K562 (cell line): Measurements from ENCODE around the gene HOXB1. TPM values are rescaled to one million over a fixed set of nuclear protein-coding genes. Genes with fewer than 3 reads are reported as not detected.

ENCODE experiments used
- ATAC-seq: fragments of 200-7000 bp; cut with Tn5 transposase; 3 replicates; pipeline ENCODE4 v1.9.1; 2020; ENCODE audit warnings: moderate library complexity
- BruUV-seq: library from RNA; stranded (reverse); fragments of 400-500 nt; replicated peaks from 2 replicates; lab custom pipeline; 2021; lab: Mats Ljungman, UMichigan
- CTCF ChIA-PET: fragments of 300-600 bp; formaldehyde crosslinking; extraction: SDS; loops from one replicate; lab custom pipeline; 2021; ENCODE audit warnings: low intra/inter-chr PET ratio; lab: Yijun Ruan, JAX
- POLR2A ChIA-PET: fragments of 300-600, 350-650 bp; sonication (Branson Sonifier 250); formaldehyde crosslinking; extraction: SDS; loops from one replicate; lab custom pipeline; 2021; ENCODE audit warnings: antibody characterized with exemption, inconsistent platforms; lab: Yijun Ruan, JAX
- DNase-seq, 4 experiments: peaks; one replicate each; pipeline versions ENCODE4 v3.0.0 to v3.0.0-alpha.2; 2011 to 2018; ENCODE audit warnings: low spot score in 3 of 4, mixed read lengths in 3 of 4; ENCODE audit errors: extremely low read depth in 1 of 4
- FAIRE-seq: peaks from 2 replicates; lab custom pipeline; 2011; peaks lifted over from hg19 to GRCh38; lab: Jason Lieb, UNC
- H2AFZ ChIP-seq: 2 replicates; pipeline ENCODE4 v1.6.0; 2011; ENCODE audit warnings: low read depth, low read length, control low read depth, inconsistent platforms
- H3K27ac ChIP-seq: fragments of 200-600 bp; 3 replicates; pipeline ENCODE4 v1.8.0; 2011; ENCODE audit warnings: low read depth, mild to moderate bottlenecking, control low read depth, inconsistent platforms, low read length, moderate library complexity, mixed read lengths; ENCODE audit errors: extremely low read depth
- H3K27me3 ChIP-seq, 2 experiments: fragments of 300-600 bp in 1 of 2; 2 replicates in 1 of 2; 3 replicates in 1 of 2; pipeline versions ENCODE4 v1.6.0 to v1.8.0; 2011; ENCODE audit warnings: inconsistent platforms in 2 of 2, low read length in 2 of 2, mild to moderate bottlenecking in 1 of 2, mixed read lengths in 1 of 2, moderate library complexity in 1 of 2; ENCODE audit not compliant: control insufficient read depth in 2 of 2, insufficient read depth in 2 of 2
- H3K36me3 ChIP-seq: fragments of 300-600 bp; 3 replicates; pipeline ENCODE4 v1.8.0; 2011; ENCODE audit warnings: mild to moderate bottlenecking, low read length, inconsistent platforms; ENCODE audit not compliant: control insufficient read depth, insufficient read depth
- H3K4me1 ChIP-seq, 2 experiments: fragments of 200-600 bp in 1 of 2; replicated peaks in 1 of 2; 2 replicates in 1 of 2; 3 replicates in 1 of 2; pipeline versions ENCODE4 v1.5.1 to v1.8.0; 2011; ENCODE audit warnings: inconsistent platforms in 2 of 2, low read length in 2 of 2, mild to moderate bottlenecking in 1 of 2, mixed read lengths in 1 of 2, moderate library complexity in 1 of 2; ENCODE audit not compliant: control insufficient read depth in 2 of 2, insufficient read depth in 2 of 2
- H3K4me2 ChIP-seq: 2 replicates; pipeline ENCODE4 v1.6.1; 2011; ENCODE audit warnings: low read length, control low read depth, inconsistent platforms, mixed read lengths; ENCODE audit not compliant: insufficient read depth
- H3K4me3 ChIP-seq: fragments of 200-600 bp; sonication (generic), shearing (Covaris generic); 2 replicates; pipeline ENCODE4 v1.5.1; 2016; ENCODE audit warnings: control low read depth, inconsistent platforms
- H3K79me2 ChIP-seq: fragments of 200-600 bp; 3 replicates; pipeline ENCODE4 v1.8.0; 2011; ENCODE audit warnings: low read length, inconsistent platforms; ENCODE audit not compliant: control insufficient read depth, insufficient read depth
- H3K9ac ChIP-seq, 2 experiments: 2 replicates each; pipeline versions ENCODE4 v1.6.0 to v1.6.1; 2011; ENCODE audit warnings: low read depth in 2 of 2, low read length in 2 of 2, control low read depth in 1 of 2, inconsistent platforms in 1 of 2, mild to moderate bottlenecking in 1 of 2, mixed read lengths in 1 of 2; ENCODE audit not compliant: insufficient read depth in 1 of 2
- H3K9me1 ChIP-seq: one replicate; pipeline ENCODE4 v1.6.0; 2011; ENCODE audit warnings: inconsistent platforms, mild to moderate bottlenecking, low read length, moderate library complexity; ENCODE audit not compliant: control insufficient read depth, insufficient read depth
- H3K9me3 ChIP-seq: replicated peaks from 2 replicates; pipeline ENCODE4 v1.5.1; 2011; ENCODE audit warnings: low read depth, low read length, inconsistent platforms; ENCODE audit not compliant: control insufficient read depth, insufficient read depth
- H4K20me1 ChIP-seq: replicated peaks from 2 replicates; pipeline ENCODE4 v1.6.1; 2011; ENCODE audit warnings: low read length, inconsistent platforms, mixed read lengths; ENCODE audit not compliant: control insufficient read depth, insufficient read depth
- E2F8 ChIP-seq: fragments of 450-650 bp; IDR thresholded peaks from 2 replicates; pipeline ENCODE4 v1.7.1; 2018; ENCODE audit warnings: mild to moderate bottlenecking, low read depth; ENCODE audit not compliant: partially characterized antibody
- ETV6 ChIP-seq, 3 experiments: fragments of 150-350 bp in 1 of 3; sonication (generic) in 1 of 3; formaldehyde crosslinking in 1 of 3; IDR thresholded peaks; 2 replicates each; pipeline versions ENCODE4 v1.6.1 to v1.8.0; 2014 to 2022; ENCODE audit warnings: borderline replicate concordance in 2 of 3, low read depth in 2 of 3, antibody characterized with exemption in 1 of 3, low read length in 1 of 3, mild to moderate bottlenecking in 1 of 3, missing genetic modification reagents in 1 of 3
- NCOA1 ChIP-seq: fragments of 450-650 bp; IDR thresholded peaks from 2 replicates; pipeline ENCODE4 v1.6.1; 2016; ENCODE audit warnings: low read depth
- NONO ChIP-seq, 2 experiments: fragments of 200-400 bp in 1 of 2; fragments of 450-650 bp in 1 of 2; formaldehyde crosslinking in 1 of 2; IDR thresholded peaks; 2 replicates each; pipeline ENCODE4 v1.6.1; 2017; ENCODE audit warnings: low read depth in 2 of 2, mild to moderate bottlenecking in 2 of 2, moderate library complexity in 2 of 2, low read length in 1 of 2
- POLR3G ChIP-seq: IDR thresholded peaks from 2 replicates; pipeline ENCODE4 v1.6.1; 2011; ENCODE audit not compliant: insufficient read length, insufficient replicate concordance; ENCODE audit errors: extremely low read depth
- PREB ChIP-seq: sonication (generic); formaldehyde crosslinking; IDR thresholded peaks from 2 replicates; pipeline ENCODE4 v1.8.1; 2023; ENCODE audit warnings: mild to moderate bottlenecking, missing genetic modification reagents
- TAF15 ChIP-seq: fragments of 200-400 bp; formaldehyde crosslinking; IDR thresholded peaks from 2 replicates; pipeline ENCODE4 v1.6.1; 2017; ENCODE audit warnings: mild to moderate bottlenecking, low read depth, low read length, moderate library complexity
- ZNF24 ChIP-seq: fragments of 450-650 bp; IDR thresholded peaks from 2 replicates; pipeline ENCODE4 v1.6.1; 2016
- WGBS: fragments of 100-300 bp; shearing (Covaris generic); methylation state at CpG from one replicate; pipeline ENCODE4 v1.1.6; 2016; ENCODE audit warnings: low coverage, mixed read lengths; ENCODE audit not compliant: insufficient coverage; ENCODE audit errors: missing lambda C conversion rate; 5-methylcytosine and 5-hydroxymethylcytosine counted together
- in situ Hi-C: fragments of 300-500 bp; cut with MboI; formaldehyde crosslinking; loops from 4 replicates; pipeline ENCODE4 v1.15.0; 2018; ENCODE audit warnings: inconsistent platforms, mixed read lengths
- intact Hi-C: fragments of 100-400 bp; cut with micrococcal nuclease; formaldehyde crosslinking; loops from 2 replicates; pipeline ENCODE4 v1.14.2; 2022
- polyA plus RNA-seq, 8 experiments: library from polyadenylated mRNA; depleted of rRNA in 4 of 8; stranded (reverse) in 5 of 8; unstranded in 3 of 8; fragments of >200 nt; fragmentation: Nextera tagmentation in 2 of 8; fragmentation: Illumina TruSeq in 1 of 8; extraction: Ambion mirVana in 2 of 8; extraction: Trizol in 1 of 8; gene quantifications; 2 replicates each; pipeline versions ENCODE4 v1.2.1 to v1.2.3, GENCODE V29; 2011 to 2014; ENCODE audit warnings: inconsistent platforms in 1 of 8, missing spikeins in 1 of 8
- total RNA-seq, 7 experiments: library from RNA; depleted of rRNA in 6 of 7; stranded (reverse); fragments of >200 nt in 6 of 7; fragmentation: Illumina TruSeq in 2 of 7; extraction: Trizol in 2 of 7; gene quantifications; 2 replicates each; pipeline versions ENCODE4 v1.2.1 to v1.2.3, GENCODE V29; 2011 to 2021; ENCODE audit warnings: low replicate concordance in 1 of 7
- TF ChIP-seq, protein P1 (sequence below): fragments of 450-650 bp; IDR thresholded peaks from 2 replicates; pipeline ENCODE4 v1.6.1; 2016; ENCODE audit warnings: mild to moderate bottlenecking
- TF ChIP-seq, protein P2 (sequence below): IDR thresholded peaks from 2 replicates; pipeline ENCODE4 v1.6.1; 2011; ENCODE audit warnings: borderline replicate concordance, low read depth, mild to moderate bottlenecking, moderate library complexity, low read length; ENCODE audit not compliant: insufficient read depth, poor library complexity, severe bottlenecking
- TF ChIP-seq, protein P3 (sequence below): fragments of 250-450 bp; sonication (Bioruptor Pico); IDR thresholded peaks from 2 replicates; pipeline ENCODE4 v1.4.0; 2020

Gene HOXB1
- total and polyA plus RNA-seq, 9 of the 15 experiments (the other 6 are each of a cell fraction or from before 2014, with no cell fraction given) = 0.04 TPM; not detected in 8

DNA sequence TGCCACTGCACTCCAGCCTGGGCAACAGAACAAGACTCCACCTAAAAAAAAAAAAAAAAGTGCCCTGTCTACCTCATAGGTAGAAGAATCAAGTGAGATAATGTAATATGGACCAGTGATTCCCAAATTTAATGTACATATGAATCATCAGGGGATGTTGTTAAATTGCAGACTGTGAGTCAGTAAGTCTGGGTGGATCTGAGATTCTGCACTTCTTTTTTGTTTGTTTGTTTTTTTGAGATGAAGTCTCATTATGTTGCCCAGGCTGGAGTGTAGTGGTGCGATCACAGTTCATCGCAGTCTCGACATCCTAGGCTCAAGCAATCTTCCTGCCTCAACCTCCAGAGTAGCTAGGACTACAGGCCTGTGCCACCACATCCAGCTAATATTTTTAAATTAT lies 31.6 kb downstream of the HOXB1 start:
- intact Hi-C loops = no loop called here
- Histone ChIP-seq H3K9me3 (no peaks in the 10 kb centered on the region), H3K4me3 (no peak overlapping the region), H3K4me1 (peaks cover 7 to 34% of the 10 kb centered on the region in 2 experiments; a peak in 3 of 5 replicates), H2AFZ (no peak overlapping the region), H3K9ac (no peak overlapping the region), H3K4me2 (no peak overlapping the region), H3K9me1 (no peaks in the 10 kb centered on the region), H3K27ac (no peak overlapping the region), H3K27me3 (no peaks in the 10 kb centered on the region), H3K79me2 (no peaks in the 10 kb centered on the region), H4K20me1 (no peaks in the 10 kb centered on the region), H3K36me3 (no peaks in the 10 kb centered on the region)
- ChIA-PET POLR2A (interaction anchor here (0.8 to 1.4 kb wide), 2 partner anchors 10 to 34 kb away, joined by 3 to 5 read pairs; no protein-coding TSS in a partner anchor), CTCF (no interaction called here)
- no peak for DNase-seq
- WGBS = 100% methylated on average over 3 of the region's 3 CpGs
- ATAC-seq = no peak
- no TSS peak for BruUV-seq
- in situ Hi-C loops = no loop called here
- no peak for FAIRE-seq
- TF ChIP-seq TAF15 (no peak), E2F8 (no peak), PREB (CRISPR knock-in tag) (no peak), NCOA1 (no peak), NONO (IDR thresholded peaks at IDR 0.05; ENCODE audit: low read depth in 2 of 2, low read length in 1 of 2) (no peak), ETV6 (IDR thresholded peaks at IDR 0.05; ENCODE audit: borderline replicate concordance in 1 of 2, low read depth in 2 of 2, low read length in 1 of 2) (no peak), ETV6 (CRISPR knock-in tag; IDR thresholded peaks at IDR 0.05; ENCODE audit: borderline replicate concordance) (no peak), ZNF24 (no peak), POLR3G (no peak)
- TF ChIP-seq, protein P1, sequence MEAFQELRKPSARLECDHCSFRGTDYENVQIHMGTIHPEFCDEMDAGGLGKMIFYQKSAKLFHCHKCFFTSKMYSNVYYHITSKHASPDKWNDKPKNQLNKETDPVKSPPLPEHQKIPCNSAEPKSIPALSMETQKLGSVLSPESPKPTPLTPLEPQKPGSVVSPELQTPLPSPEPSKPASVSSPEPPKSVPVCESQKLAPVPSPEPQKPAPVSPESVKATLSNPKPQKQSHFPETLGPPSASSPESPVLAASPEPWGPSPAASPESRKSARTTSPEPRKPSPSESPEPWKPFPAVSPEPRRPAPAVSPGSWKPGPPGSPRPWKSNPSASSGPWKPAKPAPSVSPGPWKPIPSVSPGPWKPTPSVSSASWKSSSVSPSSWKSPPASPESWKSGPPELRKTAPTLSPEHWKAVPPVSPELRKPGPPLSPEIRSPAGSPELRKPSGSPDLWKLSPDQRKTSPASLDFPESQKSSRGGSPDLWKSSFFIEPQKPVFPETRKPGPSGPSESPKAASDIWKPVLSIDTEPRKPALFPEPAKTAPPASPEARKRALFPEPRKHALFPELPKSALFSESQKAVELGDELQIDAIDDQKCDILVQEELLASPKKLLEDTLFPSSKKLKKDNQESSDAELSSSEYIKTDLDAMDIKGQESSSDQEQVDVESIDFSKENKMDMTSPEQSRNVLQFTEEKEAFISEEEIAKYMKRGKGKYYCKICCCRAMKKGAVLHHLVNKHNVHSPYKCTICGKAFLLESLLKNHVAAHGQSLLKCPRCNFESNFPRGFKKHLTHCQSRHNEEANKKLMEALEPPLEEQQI = no peak
- TF ChIP-seq, protein P2, sequence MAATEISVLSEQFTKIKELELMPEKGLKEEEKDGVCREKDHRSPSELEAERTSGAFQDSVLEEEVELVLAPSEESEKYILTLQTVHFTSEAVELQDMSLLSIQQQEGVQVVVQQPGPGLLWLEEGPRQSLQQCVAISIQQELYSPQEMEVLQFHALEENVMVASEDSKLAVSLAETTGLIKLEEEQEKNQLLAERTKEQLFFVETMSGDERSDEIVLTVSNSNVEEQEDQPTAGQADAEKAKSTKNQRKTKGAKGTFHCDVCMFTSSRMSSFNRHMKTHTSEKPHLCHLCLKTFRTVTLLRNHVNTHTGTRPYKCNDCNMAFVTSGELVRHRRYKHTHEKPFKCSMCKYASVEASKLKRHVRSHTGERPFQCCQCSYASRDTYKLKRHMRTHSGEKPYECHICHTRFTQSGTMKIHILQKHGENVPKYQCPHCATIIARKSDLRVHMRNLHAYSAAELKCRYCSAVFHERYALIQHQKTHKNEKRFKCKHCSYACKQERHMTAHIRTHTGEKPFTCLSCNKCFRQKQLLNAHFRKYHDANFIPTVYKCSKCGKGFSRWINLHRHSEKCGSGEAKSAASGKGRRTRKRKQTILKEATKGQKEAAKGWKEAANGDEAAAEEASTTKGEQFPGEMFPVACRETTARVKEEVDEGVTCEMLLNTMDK = no peak
- TF ChIP-seq, protein P3, sequence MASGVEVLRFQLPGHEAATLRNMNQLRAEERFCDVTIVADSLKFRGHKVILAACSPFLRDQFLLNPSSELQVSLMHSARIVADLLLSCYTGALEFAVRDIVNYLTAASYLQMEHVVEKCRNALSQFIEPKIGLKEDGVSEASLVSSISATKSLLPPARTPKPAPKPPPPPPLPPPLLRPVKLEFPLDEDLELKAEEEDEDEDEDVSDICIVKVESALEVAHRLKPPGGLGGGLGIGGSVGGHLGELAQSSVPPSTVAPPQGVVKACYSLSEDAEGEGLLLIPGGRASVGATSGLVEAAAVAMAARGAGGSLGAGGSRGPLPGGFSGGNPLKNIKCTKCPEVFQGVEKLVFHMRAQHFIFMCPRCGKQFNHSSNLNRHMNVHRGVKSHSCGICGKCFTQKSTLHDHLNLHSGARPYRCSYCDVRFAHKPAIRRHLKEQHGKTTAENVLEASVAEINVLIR = no peak
